ENCODE data around the gene RYR1.
"Not testable (repeated sequence)": the region's sequence is repeated elsewhere in the genome, so short reads cannot be mapped to it uniquely, and the experiment has no call there.

Gene RYR1

GRCh38 chr19:38561658-38562057 lies 128.2 kb downstream of the RYR1 start:
- DNase-seq (ENCODE audit: low read depth) = no peak

GRCh38 chr19:38562096-38562495 lies 128.6 kb downstream of the RYR1 start:
- DNase-seq (ENCODE audit: low read depth) = no peak

- no peak for DNase-seq (ENCODE audit: low read depth)
These were observed 130.0 kb downstream of the RYR1 start for GRCh38 chr19:38563475-38563874.

- DNase-seq (ENCODE audit: low read depth) = no peak
These were observed 131.6 kb downstream of the RYR1 start for GRCh38 chr19:38564981-38565690.

DNA sequence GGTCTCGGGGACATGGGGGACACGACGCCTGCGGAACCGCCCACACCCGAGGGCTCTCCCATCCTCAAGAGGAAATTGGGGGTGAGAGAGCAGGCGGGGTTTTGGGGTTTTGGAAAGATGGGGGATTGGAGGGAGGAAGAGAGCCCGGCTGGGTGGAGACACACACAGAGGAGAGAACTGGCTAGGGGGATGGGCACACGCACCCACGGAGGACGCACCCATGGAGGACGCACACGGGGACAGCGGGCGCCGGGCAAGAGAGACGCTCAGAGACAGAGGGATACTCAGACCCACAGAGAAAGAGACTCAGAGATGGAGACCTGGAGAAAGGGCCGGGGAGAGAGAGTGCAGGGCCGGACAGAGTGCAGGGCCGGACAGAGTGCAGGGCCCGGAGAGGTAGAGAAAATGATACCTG lies 132.2 kb downstream of the RYR1 start:
- no peak for DNase-seq (ENCODE audit: low read depth)

GRCh38 chr19:38569368-38569983 lies 136.0 kb downstream of the RYR1 start:
- no peak for DNase-seq (ENCODE audit: low read depth)

DNA sequence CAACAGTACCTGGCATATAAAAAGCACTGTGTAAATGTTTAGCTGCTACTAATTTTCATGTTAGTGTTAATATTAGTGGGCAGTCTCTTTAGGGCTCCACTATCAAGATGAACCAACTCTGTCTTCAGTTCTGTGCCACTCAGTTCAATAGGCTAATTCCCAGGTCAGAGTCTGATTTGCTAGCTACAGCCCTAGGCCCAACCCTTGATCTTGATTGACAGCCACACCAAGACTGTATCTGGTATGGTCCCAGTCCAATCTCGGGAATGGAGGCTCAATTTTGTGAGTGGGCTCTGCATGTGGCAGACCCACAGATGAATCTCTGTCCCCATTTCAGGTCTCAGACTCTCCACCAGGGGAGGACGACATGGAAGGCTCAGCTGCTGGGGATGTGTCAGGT lies 138.2 kb downstream of the RYR1 start:
- no peak for DNase-seq (ENCODE audit: low read depth)

- DNase-seq (ENCODE audit: low read depth) = no peak
These were observed 144.3 kb downstream of the RYR1 start for GRCh38 chr19:38577826-38578225.

DNA sequence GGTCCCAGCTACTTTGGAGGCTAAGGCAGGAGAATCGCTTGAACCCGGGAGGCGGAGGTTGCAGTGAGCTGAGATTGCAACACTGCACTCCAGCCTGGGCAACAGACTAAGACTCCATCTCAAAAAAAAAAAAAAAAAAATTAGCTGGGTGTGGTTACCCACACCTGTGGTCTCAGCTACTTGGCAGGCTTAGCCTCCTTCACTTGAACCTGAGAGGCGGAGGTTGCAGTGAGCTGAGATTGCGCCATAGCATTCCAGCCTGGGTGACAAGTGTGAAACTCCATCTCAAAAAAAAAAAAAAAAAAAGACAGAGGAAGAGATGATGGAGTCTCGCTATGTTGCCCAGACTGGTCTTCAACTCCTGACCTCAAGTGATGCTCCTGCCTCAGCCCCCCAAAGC lies 145.8 kb downstream of the RYR1 start:
- not testable (repeated sequence) for DNase-seq (ENCODE audit: low read depth)

GRCh38 chr19:38580080-38580479 lies 146.6 kb downstream of the RYR1 start:
- DNase-seq (ENCODE audit: low read depth) = no peak

DNA sequence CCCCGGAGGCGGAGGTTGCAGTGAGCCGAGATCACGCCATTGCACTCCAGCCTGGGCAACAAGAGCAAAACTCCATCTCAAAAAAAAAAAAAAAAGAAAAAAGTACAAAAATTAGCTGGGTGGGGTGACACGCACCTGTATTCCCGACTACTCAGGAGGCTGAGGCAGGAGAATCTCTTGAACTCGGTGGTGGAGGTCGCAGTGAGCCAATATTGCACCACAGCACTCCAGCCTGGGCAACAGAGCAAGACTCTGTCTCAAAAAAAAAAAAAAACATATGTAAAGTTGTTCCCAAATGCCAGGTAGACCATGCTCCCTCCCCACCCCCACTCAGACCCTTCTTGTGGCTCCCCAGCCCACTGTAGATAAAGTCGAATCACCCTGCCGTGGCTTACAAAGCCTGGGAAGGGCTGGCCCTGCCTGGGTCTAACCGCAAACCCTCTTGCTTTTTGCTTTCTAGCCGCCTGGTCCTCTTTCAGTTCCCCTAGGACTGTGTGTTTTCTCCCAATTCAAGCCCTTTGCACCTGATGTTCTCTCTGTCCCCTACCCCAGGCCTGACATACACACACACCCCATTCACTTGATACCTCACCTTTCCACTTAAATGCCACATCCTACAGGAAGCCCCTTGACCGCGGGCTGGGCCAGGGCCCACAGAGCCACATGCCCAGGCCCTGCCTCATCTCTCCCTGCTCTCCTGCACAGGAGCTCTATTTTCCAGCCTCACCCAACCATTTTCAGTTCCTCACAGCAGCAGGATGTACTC lies 149.9 kb downstream of the RYR1 start:
- no peak for DNase-seq (ENCODE audit: low read depth)

DNA sequence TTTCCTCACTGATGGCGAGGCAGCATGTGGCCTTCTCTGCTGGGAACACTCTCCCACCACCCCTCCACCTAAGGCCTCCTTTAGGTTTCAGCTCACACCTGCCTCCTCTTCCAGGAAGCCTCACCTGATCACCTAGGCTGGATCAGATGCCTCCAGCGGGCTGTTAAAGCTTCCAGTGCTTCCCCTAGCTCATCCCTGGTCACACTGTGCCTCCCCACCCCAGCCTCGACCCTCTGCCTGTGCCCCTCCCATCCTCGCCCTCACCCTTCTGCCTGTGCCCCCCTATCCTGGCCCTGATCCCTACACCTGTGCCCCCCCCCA lies 150.5 kb downstream of the RYR1 start:
- DNase-seq (ENCODE audit: low read depth) = no peak

GRCh38 chr19:38587562-38587961 lies 154.1 kb downstream of the RYR1 start:
- no peak for DNase-seq (ENCODE audit: low read depth)

DNA sequence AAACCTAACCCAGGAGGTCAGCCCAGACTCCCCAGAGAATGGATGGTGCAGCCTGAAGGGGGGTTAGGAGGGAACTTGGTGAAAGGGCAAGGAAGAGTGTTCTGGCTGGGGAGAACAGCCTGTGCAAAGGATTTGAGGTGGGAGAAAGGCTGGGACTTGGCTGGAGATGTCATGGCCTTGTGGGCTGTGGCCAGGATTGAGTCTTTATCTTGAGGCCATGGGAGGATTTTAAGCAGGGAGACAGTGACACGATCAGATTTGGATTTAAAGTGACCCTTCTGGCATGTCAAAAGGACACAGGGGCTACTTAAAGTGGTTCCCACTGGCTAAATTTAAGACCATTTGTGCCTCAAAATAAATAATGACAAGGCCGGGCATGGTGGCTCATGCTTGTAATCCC lies 154.6 kb downstream of the RYR1 start:
- no peak for DNase-seq (ENCODE audit: low read depth)

- DNase-seq (ENCODE audit: low read depth) = no peak
These were observed 159.4 kb downstream of the RYR1 start for GRCh38 chr19:38592940-38593339.

DNA sequence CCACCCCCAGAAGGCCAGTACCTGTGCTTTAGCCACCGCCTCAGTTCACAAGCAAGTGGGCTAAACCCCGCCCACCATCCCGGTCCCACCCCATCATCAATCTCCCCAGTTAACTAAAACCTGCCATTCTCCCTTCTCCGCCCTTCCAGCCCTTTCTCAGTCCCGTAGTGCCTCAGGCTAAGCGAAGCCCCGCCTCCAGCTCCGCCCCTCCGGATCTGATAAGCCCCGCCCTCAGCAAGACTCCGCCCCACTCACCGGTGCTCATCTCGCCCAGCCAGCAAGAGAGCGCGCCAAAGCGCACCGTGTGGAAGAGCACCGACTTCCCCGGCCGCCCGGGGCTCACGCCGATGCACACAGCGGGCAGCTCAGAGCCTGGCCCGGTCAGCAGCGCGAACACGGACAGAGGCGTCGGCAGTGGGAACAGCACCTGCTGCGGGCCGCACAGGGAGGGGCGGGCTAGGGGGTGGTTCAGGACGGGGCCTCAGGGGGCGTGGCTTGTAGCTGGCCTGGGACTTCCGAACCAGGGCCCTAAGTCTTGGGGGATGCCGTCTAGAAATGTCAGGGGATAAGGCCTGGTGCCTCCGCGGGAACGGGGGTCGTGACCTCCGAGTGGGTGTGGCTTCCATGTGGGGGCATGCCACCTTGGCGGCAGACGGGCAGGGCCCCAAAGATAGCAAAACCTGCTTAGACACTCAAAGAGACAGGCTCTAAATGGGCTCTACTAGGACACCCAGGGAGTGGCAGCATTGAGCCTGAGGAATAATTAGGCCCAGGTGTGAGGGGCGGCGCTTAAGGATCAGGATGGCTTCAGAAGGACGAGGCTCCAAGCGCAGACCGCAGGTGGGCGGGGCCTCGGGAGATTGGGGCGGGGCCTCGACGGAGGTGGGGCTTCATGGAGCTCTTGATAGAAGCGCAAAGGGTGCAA lies 162.8 kb downstream of the RYR1 start:
- no peak for DNase-seq (ENCODE audit: low read depth)

DNA sequence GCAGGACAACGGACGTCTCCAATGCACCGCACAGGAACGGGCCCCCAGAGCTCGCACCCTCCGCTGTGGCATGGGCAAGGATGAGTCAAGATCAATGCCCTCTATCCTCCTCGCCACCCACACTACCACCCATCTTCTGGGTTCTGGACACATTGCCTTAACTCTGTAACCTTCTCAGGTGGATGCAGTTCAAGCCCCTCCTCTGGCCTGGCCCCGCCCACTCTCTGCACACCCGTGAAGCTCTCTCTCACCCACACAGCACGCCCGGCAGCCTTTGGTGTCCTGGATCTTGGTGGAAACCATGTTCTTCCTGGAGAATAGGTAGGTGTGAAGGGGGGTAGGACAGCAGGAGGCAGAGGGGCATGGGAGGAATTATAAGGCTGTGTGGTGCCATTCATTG lies 163.6 kb downstream of the RYR1 start:
- DNase-seq (ENCODE audit: low read depth) = no peak

GRCh38 chr19:38599722-38600121 lies 166.2 kb downstream of the RYR1 start:
- no peak for DNase-seq (ENCODE audit: low read depth)

GRCh38 chr19:38602856-38603255 lies 169.4 kb downstream of the RYR1 start:
- not testable (repeated sequence) for DNase-seq (ENCODE audit: low read depth)

DNA sequence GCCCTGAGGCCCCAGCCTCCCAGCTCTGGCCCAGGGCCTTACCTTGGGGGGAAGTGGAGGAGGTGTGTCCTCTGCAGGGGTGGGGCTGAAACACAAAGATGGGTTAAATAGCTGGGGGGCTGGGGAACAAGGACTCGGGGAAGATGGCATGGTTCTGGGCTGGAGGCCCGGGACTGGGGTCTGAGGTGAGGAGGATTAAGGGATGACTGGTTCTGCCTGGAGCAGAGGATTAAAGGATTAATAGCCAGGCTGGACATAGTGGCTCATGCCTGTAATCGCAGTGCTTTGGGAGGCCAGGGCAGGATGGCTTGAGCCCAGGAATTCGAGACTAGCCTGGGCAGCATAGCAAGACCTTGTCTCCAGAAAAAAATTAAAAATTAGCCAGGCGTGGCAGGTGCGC lies 172.6 kb downstream of the RYR1 start:
- no peak for DNase-seq (ENCODE audit: low read depth)

DNA sequence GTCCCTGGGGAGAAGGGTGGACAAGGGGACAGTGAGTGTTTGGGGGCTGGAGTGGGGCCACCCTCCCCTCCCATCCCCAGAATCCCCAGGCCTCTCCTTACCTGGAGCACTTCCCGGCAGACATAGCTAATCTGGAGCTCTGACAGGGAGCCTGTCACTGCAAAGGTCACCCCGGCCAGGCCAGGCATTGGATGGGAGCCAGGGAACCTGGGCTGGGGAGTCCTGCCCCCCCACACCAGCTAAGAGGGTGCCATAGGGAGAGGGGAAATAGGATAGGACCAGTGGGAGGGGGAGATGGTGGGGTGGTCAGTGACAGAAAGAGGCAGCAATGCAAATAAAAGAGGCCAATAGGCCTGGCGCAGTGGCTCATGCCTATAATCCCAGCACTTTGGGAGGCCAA lies 180.8 kb downstream of the RYR1 start:
- no peak for DNase-seq (ENCODE audit: low read depth)

DNA sequence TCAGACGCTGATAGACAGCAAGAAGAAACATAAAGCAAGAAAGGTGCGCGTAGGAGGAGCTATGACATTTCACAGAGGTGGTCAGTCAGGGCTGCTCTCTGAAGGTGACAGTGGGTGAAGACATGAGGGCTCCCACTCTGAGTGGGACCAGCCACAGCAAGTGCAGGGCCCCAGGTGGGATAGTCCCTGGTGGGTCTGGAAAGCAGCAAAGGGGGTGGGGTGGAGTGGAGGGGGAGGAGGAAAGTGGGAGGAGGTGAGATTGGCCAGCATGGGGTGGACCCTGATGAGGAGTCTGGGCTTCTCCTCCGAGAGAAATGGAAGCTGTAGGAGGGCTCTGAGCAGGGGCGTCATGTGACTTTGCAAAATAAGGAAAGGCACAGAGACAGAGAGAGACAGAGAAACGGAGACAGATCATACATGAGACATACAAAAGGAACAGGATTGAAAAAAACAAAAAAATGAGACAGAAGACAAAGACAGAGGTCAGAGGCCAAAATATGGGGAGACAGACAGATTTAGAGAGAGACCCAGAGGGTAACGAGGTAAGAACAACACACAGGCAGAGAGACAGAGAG lies 181.6 kb downstream of the RYR1 start:
- no peak for DNase-seq (ENCODE audit: low read depth)

Measured in GM04503 (cell line).